ENCODE data around the gene CAMTA1.
A peak's percentile ranks its signal among the peaks of the same experiment; 100 is the strongest.

CAMTA1 gene

DNA sequence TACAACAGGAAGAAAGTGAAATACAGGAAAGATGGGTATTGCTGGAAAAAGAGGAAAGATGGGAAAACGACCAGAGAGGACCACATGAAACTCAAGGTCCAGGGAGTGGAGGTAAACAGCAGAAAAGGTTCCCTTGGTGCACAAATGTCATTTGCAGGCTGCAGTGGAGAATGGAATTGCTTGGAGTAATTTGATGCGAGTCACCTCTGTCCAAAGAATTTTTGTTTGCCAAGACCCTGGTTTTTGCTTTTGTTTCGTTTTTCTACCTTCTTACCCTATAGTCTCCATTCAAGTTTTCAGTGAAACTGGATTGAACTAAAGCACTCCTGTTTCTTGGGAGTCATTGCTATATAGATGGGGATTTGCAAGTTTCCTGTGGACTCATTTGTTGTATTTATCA is 464.3 kb downstream of the CAMTA1 start:
- DNase-seq (ENCODE audit: low read depth), result no peak
- TF ChIP-seq, protein P1, sequence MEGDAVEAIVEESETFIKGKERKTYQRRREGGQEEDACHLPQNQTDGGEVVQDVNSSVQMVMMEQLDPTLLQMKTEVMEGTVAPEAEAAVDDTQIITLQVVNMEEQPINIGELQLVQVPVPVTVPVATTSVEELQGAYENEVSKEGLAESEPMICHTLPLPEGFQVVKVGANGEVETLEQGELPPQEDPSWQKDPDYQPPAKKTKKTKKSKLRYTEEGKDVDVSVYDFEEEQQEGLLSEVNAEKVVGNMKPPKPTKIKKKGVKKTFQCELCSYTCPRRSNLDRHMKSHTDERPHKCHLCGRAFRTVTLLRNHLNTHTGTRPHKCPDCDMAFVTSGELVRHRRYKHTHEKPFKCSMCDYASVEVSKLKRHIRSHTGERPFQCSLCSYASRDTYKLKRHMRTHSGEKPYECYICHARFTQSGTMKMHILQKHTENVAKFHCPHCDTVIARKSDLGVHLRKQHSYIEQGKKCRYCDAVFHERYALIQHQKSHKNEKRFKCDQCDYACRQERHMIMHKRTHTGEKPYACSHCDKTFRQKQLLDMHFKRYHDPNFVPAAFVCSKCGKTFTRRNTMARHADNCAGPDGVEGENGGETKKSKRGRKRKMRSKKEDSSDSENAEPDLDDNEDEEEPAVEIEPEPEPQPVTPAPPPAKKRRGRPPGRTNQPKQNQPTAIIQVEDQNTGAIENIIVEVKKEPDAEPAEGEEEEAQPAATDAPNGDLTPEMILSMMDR (conservative IDR thresholded peaks at IDR 0.05; ENCODE audit: low read length), result no peak
- H3K4me3 ChIP-seq (ENCODE audit: low read length), result no peak overlapping the region

DNA sequence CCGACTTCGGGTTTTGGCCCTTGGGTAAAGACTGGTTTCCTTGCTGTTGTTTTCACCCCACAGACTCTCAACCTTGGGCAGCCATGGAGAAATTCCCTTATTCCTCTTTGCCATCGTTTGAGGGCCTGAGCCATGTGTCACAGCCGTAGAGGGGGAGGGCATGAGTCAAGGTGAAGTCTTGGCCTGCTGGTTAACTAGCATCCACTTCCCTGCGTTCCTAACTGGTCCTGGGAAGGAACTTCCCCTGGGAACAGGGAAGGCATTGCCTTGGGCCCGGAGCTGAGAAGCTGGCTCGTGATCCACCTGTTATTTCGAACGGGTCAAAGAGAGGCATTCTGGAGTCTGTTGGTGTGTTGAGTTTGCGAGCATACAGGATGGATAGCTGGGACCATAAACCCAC is 464.9 kb downstream of the CAMTA1 start:
- no peak for DNase-seq (ENCODE audit: low read depth)
- H3K4me3 ChIP-seq (ENCODE audit: low read length), result no peak overlapping the region
- TF ChIP-seq, protein P1 (conservative IDR thresholded peaks at IDR 0.05; ENCODE audit: low read length), result no peak

DNA sequence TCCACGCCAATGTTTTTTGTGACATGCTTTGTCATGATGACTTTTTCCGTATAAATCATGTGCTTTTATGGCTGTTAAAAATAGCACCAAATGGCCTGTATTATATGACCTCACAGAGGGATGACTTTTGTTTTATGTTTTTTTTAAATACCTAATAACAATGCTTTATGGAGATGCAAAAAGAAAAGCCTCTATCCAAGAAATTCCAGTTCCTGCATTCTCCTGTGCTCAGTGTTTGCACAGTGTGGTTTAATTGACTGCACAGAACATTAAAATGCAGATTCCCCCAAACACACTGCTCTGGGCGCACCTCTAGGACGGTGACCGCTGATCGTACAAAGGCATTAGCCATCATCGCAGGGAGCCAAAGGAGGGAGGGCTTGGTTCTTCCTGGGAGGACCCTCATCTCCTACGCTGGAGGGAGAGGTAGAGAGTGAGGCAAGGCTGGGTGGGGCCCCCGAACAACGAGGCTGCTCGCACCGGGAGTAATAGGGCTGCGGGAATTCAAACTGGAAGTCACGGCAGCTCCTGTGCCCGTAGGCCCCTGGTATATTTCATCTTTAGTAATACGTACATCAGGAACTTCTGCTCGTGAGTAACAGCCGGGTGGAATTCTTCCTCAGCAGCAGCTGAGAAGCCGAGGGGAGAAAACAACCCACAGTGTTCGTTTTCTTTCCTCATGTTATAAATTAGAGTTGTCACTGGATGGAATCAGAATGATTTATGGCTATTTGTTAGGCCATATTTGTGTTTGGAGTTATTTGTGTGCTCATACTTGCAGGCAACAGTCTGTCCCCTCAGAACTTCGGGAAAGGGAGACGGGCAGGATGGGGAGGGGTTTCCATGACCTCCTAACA is 465.6 kb downstream of the CAMTA1 start:
- no peak for DNase-seq (ENCODE audit: low read depth)
- TF ChIP-seq, protein P1 (conservative IDR thresholded peaks at IDR 0.05; ENCODE audit: low read length), result no peak
- no peak overlapping the region for H3K4me3 ChIP-seq (ENCODE audit: low read length)

DNA sequence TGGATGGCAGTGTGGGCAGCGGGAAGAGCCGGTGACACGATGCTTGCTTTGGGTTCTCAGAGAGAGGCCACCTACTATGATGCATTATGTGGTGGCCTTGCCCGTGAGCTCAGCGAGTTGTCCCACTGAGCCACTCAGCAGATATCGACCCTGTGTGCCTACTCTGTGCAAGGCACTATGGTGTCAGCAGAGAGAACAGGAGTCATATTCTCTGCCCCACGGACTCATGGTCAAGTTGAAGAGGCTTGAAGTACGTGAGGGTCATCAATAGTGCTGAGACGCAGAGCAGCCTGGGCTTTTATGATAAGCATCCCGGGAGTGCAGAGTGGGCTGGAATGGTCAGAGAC is 466.2 kb downstream of the CAMTA1 start:
- DNase-seq (ENCODE audit: low read depth), result no peak
- TF ChIP-seq, protein P1 (conservative IDR thresholded peaks at IDR 0.05; ENCODE audit: low read length), result no peak
- H3K4me3 ChIP-seq (ENCODE audit: low read length), result no peak overlapping the region

DNA sequence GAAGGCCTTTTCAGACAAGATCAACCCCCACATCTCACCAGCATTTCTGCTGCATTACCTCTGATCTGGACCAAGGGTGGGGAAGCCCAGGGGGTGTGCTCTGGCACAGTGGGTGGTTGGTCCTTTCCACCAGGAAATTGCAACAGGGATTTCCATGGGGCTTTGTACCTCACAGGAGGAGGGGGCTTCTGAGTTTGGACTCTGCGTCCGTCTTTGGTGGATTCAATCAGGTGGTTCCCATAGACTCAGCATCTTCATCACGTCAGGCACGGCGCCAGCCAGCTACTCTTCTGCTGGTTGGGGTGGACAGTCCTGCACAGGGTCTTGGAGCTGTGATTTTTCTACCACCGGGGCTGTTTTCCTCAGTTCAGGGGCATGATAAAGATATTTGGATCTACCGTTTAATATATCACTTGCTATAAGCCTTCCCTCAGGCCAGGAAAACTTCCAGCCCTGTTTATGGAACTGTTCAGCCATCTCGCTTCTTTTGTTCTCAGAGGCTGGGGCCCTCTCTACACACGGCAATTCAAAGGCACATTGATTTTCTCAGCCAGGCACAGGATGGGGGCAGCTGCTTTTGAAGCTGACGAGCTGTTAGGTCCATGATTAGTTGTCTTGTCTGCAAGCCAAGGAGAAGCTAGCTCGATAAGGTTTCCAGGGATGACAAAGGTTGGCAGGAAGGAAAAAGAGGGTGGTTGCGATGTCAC is 467.3 kb downstream of the CAMTA1 start:
- TF ChIP-seq, protein P1 (conservative IDR thresholded peaks at IDR 0.05; ENCODE audit: low read length), result no peak

DNA sequence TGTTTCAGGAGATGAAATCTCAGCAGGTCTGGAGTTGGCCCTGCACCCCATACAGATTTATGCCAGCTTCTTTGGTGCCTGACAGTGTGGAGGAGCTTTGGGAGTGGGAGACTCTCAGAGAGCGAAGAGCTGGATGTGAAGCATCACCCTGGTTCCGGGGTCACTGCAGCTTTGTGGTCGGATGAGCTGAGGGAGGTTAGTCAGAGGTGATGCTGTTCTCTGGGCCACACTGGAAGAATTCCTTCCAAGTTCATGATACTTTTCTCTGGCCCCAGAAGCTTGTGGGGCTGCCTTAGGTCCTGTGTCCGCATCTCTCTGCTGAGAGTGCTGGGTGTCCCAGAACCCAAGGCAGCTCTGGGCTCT is 467.8 kb downstream of the CAMTA1 start:
- DNase-seq (ENCODE audit: low read depth), result peak; percentile 22
- TF ChIP-seq, protein P1 (conservative IDR thresholded peaks at IDR 0.05; ENCODE audit: low read length), result no peak
- no peak overlapping the region for H3K4me3 ChIP-seq (ENCODE audit: low read length)

More for the DNA sequence above, 467.3 kb downstream of the CAMTA1 start:
- DNase-seq (ENCODE audit: low read depth), result no peak
- no peak overlapping the region for H3K4me3 ChIP-seq (ENCODE audit: low read length)
